ENCODE measurements around the gene ABL1.

Gene ABL1

GRCh38 chr9:130918101-130918825 lies 83.2 kb downstream of the ABL1 start:
- no peak for DNase-seq (ENCODE audit: low read depth in 2 of 2)

- DNase-seq (ENCODE audit: low read depth in 2 of 2), result no peak
These were observed 83.9 kb downstream of the ABL1 start for GRCh38 chr9:130918826-130919558.

DNA sequence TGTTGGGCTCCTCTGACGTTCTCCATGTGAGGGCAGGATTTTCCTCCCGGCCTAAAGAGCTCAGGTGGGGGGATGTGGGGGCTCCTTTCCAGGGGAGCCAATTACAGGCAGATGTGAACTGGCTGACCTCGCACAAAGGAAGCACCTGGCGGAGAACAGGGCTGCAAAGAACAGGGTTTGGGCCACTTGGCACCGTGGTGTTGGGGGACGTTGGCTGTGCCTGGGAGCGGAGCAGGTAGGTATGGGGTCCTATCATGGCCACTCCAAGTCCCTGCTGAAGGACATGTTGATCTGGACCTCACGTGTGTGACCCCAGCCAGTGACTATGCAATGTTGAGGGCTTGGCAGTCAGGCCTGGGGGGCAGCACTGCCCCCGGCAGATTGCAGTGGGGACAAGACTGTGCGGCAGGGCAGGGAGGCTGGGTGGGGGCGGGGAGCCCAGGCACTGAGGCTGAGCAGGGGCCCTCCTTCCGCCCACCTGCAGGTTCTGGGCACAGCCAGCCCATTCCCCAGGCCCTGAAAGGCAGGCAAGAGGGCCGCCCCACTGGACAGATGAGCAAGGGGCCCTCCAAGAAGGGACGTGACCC lies 84.6 kb downstream of the ABL1 start:
- no peak for DNase-seq (ENCODE audit: low read depth in 2 of 2)

GRCh38 chr9:130920233-130920632 lies 85.2 kb downstream of the ABL1 start:
- no peak for DNase-seq (ENCODE audit: low read depth in 2 of 2)

- DNase-seq (ENCODE audit: low read depth in 2 of 2), result no peak
These were observed 85.8 kb downstream of the ABL1 start for GRCh38 chr9:130920762-130921299.

GRCh38 chr9:130921300-130921988 lies 86.4 kb downstream of the ABL1 start:
- DNase-seq (ENCODE audit: low read depth in 2 of 2), result no peak

DNA sequence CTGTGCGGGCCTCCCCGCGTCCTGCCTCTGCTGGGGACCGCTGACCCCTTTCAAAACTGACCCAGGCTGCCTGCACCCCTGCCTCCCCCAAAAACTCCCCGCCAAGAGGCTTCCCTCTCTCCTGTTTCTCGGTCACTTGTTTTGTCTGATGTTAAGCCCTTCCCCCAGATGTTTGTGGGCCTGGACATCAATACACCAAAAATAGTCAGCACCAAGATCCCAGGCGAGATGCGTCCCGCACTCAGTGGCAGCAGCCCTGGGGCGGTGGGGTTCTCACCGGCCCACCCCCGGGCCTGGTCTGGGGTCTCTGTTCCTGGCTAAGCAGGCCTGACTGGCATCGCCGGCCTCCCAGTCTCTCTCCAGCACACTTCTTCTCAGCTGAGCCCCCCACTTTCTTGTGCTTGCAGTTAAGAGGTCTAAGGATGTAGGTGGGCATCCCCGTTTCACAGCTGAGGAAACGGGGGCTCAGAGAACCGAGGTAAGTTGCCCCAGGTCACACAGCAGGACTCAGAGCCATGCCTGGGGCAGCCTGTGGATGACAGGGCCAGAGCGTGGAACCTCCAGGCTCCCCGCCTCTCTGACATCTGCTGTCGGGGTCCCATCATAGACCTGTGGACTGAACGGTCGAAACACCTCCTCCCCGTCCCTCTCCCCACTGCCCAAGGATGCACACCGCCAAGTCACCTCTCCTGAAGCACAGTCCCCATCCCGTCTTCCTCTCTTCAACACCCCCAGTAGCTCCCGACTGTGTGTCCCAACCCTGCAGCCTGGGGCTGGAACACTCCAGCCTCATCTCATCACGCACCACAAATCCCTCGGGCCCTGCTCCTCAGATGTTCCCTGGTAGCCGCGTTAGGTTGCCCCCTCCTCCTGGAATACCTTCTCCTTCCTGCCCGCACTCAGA lies 87.2 kb downstream of the ABL1 start:
- DNase-seq (ENCODE audit: low read depth in 2 of 2), result no peak

DNA sequence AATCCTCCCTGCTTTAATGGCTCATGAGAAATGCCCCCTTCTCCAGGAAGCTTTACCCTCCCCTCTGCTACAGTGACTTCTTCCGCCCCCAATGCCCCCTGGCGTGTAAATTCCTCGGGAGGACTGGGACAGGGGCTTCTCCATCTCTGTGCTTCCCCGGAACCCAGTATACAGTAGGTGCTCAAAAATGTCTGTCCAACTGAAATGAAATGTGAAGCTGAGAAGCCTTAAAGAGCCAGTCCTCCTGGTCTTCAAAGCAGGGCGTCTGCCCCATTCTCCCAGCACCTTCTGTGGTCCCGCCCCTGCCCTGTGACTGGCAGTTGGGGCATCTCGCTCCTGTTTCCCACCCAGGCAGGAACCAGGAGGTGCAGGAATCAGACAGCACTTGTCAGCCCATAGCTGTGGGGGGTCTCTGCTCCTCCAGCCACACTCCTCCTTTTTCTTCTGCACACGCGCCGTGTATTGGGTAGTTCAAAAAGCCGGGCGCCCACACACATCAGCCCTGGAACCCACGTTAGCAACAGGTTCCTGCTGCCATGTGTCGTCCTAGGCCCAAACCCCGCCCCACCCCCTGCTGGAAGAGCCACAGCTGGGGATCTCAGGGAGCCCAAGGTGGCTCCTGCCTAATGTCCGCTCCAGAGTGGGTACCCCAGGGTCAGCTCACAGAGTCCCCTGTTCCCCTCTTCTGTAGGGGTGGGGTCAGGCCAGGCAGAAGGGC lies 88.0 kb downstream of the ABL1 start:
- DNase-seq (ENCODE audit: low read depth in 2 of 2), result no peak

GRCh38 chr9:130923611-130924447 lies 88.8 kb downstream of the ABL1 start:
- DNase-seq (ENCODE audit: low read depth in 2 of 2), result no peak

DNA sequence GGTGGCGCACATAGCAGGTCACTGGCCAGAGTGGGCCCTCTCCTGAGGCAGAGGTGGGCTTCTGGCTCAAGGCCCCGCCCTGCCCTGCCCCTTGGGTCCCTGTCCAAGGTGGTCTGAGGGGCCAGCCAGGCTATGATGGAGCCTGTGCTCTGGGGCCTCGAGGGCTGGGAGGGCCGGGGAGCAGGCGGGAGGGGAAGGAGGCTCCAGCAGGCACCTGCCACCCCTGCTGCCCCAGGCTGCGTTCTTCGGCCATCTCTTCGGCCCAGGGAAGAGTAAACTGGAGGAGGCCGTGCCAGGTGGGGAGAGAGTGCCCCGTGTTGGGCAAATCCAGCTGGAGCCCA lies 89.4 kb downstream of the ABL1 start:
- DNase-seq (ENCODE audit: low read depth in 2 of 2), result no peak

DNA sequence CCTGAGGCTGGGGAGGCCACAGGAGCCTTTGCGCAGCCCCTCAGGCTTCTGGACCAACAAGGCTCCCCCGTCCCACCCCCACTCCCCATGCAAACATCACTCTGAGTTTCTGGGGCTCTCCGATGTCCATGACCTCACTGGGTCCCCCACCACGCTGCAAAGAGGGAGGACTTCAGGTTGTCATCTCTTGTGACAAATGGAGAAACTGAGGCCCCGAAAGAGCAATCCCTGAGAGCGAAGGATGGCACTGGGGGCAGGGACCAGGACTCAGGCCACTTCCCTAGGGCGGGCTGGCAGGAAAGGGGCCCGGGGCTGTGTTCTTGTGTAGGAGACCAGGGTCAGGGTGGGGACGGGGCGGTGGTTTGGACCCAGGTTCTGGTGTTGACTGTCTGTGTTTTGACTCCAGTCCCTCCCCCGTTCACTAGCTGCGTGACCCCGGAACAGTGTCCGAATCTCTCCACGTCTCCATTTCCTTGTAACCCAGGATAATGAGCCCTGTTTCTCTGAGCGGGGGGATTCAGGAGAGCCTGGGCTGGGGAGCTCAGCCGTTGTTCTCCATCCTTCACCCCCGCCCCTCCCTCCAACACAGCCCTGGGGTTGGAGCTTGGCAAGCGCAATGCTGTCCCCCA lies 90.1 kb downstream of the ABL1 start:
- no peak for DNase-seq (ENCODE audit: low read depth in 2 of 2)

DNA sequence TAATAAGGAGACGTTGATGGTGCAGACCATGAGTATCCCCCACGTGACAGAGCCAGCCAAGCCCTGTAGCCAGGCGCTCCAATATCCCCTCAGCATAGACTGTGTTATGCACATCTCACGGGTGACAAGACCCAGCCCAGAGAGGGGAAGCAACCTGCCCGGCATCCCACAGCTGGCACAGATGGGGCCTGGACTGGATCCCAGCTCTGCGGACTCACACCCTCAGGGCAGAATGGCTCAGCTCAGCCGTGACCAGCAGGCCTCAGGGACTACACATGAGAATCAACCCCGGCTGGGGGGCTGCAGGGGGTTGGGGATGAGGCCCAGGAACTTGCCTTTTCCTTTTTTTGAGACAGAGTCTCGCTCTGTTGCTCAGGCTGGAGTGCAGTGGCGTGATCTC lies 92.3 kb downstream of the ABL1 start:
- DNase-seq (ENCODE audit: low read depth in 2 of 2), result no peak

DNA sequence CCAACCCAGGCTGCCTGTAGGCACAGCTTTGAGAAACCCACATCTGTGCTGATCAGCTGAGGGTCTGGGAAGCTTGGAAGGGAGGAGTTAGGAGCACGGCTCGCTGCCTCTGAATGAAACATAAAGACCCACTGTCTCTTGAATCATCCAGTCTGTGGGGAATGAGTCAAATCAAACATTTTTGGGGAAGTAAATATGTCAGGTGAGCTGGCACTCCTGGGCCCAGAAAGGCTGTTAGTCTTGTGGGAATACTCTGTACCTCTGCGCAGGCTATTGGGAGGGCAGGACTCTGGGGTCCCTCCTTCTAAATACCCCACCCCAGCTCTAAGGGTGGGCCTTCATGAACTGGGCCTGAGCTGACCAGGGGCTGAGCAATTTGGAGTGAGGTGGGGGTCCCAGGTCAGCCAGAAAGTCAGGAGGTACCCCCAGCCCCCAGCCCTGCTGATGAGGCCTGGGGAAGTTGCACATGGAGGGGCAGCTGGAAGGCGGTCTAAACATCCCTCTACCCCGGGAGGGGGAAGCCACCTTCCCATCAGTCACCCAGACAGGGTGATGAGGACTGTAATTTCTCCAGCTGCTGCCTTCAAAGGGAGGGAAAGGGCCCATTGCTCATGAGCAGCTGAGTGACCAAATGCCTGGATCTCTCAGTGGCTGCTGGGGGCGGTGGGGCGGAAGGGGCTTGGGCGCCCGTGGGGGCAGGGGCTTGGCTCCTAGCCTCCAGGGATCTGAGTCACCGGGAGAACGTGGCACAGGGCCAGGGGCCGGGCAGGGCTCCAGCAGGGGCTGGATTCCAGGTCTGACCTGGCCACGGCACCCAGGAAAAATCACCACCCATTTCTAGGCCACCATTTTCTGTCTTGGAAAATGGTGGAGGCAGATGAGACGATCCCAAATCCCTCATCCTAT lies 93.2 kb downstream of the ABL1 start:
- DNase-seq (ENCODE audit: low read depth in 2 of 2), result no peak

GRCh38 chr9:130929571-130930038 lies 94.6 kb downstream of the ABL1 start:
- DNase-seq (ENCODE audit: low read depth in 2 of 2), result no peak

- no peak for DNase-seq (ENCODE audit: low read depth in 2 of 2)
These were observed 95.2 kb downstream of the ABL1 start for GRCh38 chr9:130930132-130930803.

GRCh38 chr9:130930804-130931349 lies 95.8 kb downstream of the ABL1 start:
- DNase-seq (ENCODE audit: low read depth in 2 of 2), result no peak
